Progenitor cell of endocrine pancreas (in vitro differentiated cells): ENCODE data around the gene OSBPL10. TPM values are rescaled to one million over a fixed set of nuclear protein-coding genes. Genes with fewer than 3 reads are reported as not detected.

ENCODE experiments used
- DNase-seq: peaks from one replicate; pipeline ENCODE4 v3.0.0; 2021; ENCODE audit warnings: low spot score; ENCODE audit not compliant: unreplicated experiment
- H3K27ac Mint-ChIP-seq: 2 replicates; pipeline ENCODE4 v1.8.0; 2021; ENCODE audit warnings: mild to moderate bottlenecking, moderate library complexity, mixed read lengths
- H3K27me3 Mint-ChIP-seq: 2 replicates; pipeline ENCODE4 v1.8.0; 2021; ENCODE audit warnings: mixed read lengths
- H3K36me3 Mint-ChIP-seq: 2 replicates; pipeline ENCODE4 v1.8.0; 2022; ENCODE audit warnings: mixed read lengths; ENCODE audit not compliant: insufficient read depth
- H3K4me1 Mint-ChIP-seq: 2 replicates; pipeline ENCODE4 v1.8.0; 2021; ENCODE audit warnings: low read depth, mixed read lengths
- H3K4me3 Mint-ChIP-seq: 2 replicates; pipeline ENCODE4 v1.8.0; 2021; ENCODE audit warnings: low read depth, mild to moderate bottlenecking, moderate library complexity, mixed read lengths
- H3K9me3 Mint-ChIP-seq: 2 replicates; pipeline ENCODE4 v1.8.0; 2021; ENCODE audit warnings: low read depth, mixed read lengths
- CTCF ChIP-seq: fragments of 200-600 bp; sonication (generic); IDR thresholded peaks from one replicate; pipeline ENCODE4 v1.5.0; 2021; ENCODE audit warnings: antibody characterized with exemption, mild to moderate bottlenecking; ENCODE audit not compliant: unreplicated experiment
- total RNA-seq: library from RNA; stranded (reverse); gene quantifications from 2 replicates; pipeline ENCODE4 v1.2.1, GENCODE V29; 2021

Gene OSBPL10
- total RNA-seq, 1 donor from 2014 or later: 25.2 TPM

DNA sequence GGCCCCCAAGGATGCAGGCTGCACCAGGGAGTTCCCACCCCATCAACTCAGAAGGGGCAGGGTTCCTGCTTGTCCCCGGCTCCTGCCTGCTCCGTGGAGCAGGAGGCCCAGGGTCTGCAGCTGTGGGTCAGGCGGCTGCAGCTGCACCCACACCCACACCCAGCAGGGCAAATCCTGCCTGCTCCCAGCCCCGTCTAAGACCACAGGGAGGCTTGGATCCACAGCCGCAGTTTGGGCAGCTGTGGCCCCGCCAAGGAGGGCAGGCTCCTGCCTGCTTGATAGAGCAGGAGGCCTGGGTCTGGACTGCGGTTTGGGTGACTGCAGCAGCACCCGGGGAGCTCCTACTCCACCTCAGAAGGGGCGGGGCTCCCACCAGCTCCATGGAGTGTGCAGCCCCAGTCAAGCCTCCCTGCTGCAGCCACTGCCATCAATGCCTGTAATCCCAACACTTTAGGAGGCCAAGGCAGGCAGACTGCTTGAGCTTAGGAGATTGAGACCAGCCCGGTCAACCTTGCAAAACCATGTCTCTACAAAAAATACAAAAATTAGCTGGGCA lies 163.6 kb downstream of the OSBPL10 start:
- no peak for DNase-seq
- H3K4me3 Mint-ChIP-seq: no peak overlapping the region
- H3K27me3 Mint-ChIP-seq: no peaks in the 10 kb centered on the region
- TF ChIP-seq CTCF: no peak
- H3K9me3 Mint-ChIP-seq: peaks cover 6% of the 10 kb centered on the region
- H3K4me1 Mint-ChIP-seq: peaks cover 9% of the 10 kb centered on the region
- H3K36me3 Mint-ChIP-seq: no peaks in the 10 kb centered on the region
- no peak overlapping the region for H3K27ac Mint-ChIP-seq

GRCh38 chr3:31815631-31816440 lies 165.2 kb downstream of the OSBPL10 start:
- no peak overlapping the region for H3K4me3 Mint-ChIP-seq
- peaks cover 6% of the 10 kb centered on the region for H3K9me3 Mint-ChIP-seq
- no peaks in the 10 kb centered on the region for H3K27me3 Mint-ChIP-seq
- no peak overlapping the region for H3K27ac Mint-ChIP-seq
- H3K4me1 Mint-ChIP-seq: no peaks in the 10 kb centered on the region
- no peak for TF ChIP-seq CTCF
- H3K36me3 Mint-ChIP-seq: no peaks in the 10 kb centered on the region
- DNase-seq: no peak

GRCh38 chr3:31815006-31815405 lies 166.1 kb downstream of the OSBPL10 start:
- TF ChIP-seq CTCF: no peak
- Mint-ChIP-seq H3K4me3 (no peak overlapping the region), H3K9me3 (peaks cover 6% of the 10 kb centered on the region), H3K36me3 (no peaks in the 10 kb centered on the region), H3K27ac (no peak overlapping the region), H3K4me1 (no peaks in the 10 kb centered on the region), H3K27me3 (no peaks in the 10 kb centered on the region)
- DNase-seq: no peak

- DNase-seq: no peak
- H3K4me1 Mint-ChIP-seq: peaks cover 2% of the 10 kb centered on the region
- no peak for TF ChIP-seq CTCF
- no peaks in the 10 kb centered on the region for H3K36me3 Mint-ChIP-seq
- H3K4me3 Mint-ChIP-seq: no peak overlapping the region
- H3K9me3 Mint-ChIP-seq: peaks cover 6% of the 10 kb centered on the region
- no peak overlapping the region for H3K27ac Mint-ChIP-seq
- H3K27me3 Mint-ChIP-seq: no peaks in the 10 kb centered on the region
Observed at GRCh38 chr3:31813686-31814085, 167.4 kb downstream of the OSBPL10 start.

DNA sequence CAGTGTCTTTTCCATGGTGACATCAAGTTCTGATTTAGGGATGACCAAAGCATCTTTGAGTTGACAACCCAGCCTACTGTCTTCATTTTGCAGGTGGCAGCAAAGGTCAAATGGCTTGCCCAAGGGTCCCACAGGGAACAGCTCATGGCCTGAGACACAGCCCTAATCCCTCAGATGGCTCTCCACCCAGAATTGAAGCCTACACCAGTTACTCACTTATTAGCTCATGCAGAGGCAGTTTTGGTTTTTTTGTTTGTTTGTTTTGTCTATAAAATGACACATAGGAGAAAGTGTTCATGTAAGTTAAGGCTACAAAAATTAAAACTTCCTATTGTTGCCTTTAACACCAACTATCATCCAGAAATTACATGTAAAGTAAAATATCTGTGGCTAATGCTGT lies 167.9 kb downstream of the OSBPL10 start:
- Mint-ChIP-seq H3K9me3 (peaks cover 6% of the 10 kb centered on the region), H3K36me3 (no peaks in the 10 kb centered on the region), H3K4me1 (peaks cover 4% of the 10 kb centered on the region), H3K4me3 (no peak overlapping the region), H3K27ac (no peak overlapping the region), H3K27me3 (no peaks in the 10 kb centered on the region)
- DNase-seq: no peak
- no peak for TF ChIP-seq CTCF
